HL-60 (cell line): ENCODE measurements around the gene USP17L28.
"Not testable (repeated sequence)": the region's sequence is repeated elsewhere in the genome, so short reads cannot be mapped to it uniquely, and the experiment has no call there.

ENCODE experiments used
- DNase-seq, 2 experiments: peaks; one replicate each; pipeline ENCODE4 v3.0.0-alpha.2; 2010 to 2020; ENCODE audit warnings: low read depth in 1 of 2, low spot score in 1 of 2
- H3K27ac ChIP-seq: fragments of 250-450 bp; sonication (Bioruptor Pico); replicated peaks from 2 replicates; pipeline ENCODE4 v1.5.1; 2020; ENCODE audit warnings: mild to moderate bottlenecking, moderate library complexity
- H3K27me3 ChIP-seq: fragments of 250-450 bp; sonication (Bioruptor Pico); 2 replicates; pipeline ENCODE4 v1.5.1; 2021; ENCODE audit warnings: mild to moderate bottlenecking, moderate library complexity; ENCODE audit not compliant: insufficient read depth, poor library complexity, severe bottlenecking
- H3K4me3 ChIP-seq: replicated peaks from 2 replicates; pipeline ENCODE4 v1.5.1; 2011; ENCODE audit warnings: mild to moderate bottlenecking, control low read depth, low read length; ENCODE audit not compliant: insufficient read depth
- long read RNA-seq: library from polyadenylated mRNA; unstranded; transcript quantifications from one replicate; pipeline ENCODE4 v2.0.0, GENCODE V29; 2020

USP17L28 gene, protein sequence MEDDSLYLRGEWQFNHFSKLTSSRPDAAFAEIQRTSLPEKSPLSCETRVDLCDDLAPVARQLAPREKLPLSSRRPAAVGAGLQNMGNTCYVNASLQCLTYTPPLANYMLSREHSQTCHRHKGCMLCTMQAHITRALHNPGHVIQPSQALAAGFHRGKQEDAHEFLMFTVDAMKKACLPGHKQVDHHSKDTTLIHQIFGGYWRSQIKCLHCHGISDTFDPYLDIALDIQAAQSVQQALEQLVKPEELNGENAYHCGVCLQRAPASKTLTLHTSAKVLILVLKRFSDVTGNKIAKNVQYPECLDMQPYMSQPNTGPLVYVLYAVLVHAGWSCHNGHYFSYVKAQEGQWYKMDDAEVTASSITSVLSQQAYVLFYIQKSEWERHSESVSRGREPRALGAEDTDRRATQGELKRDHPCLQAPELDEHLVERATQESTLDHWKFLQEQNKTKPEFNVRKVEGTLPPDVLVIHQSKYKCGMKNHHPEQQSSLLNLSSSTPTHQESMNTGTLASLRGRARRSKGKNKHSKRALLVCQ
- long read RNA-seq: 0 reads

DNA sequence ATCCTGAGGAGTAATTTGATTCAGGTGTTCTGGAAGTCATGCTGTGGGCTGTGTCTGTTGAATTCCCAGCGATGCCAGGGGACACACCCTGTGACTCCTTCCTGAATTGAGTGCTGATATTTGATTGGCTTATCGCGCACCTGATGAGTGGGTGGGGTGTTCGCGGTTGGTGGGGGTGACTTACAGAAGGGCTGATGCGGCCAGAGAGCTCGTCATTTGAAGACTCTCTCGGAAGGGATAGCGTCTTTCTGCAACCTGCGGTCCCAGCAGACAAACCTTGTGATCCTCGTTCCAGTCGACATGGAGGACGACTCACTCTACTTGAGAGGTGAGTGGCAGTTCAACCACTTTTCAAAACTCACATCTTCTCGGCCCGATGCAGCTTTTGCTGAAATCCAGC lies at the start of gene USP17L28:
TSS of gene USP17L28 (plus strand) at position 301 of the 400 bp plus-strand sequence. CDS start at position 301, 0 bp downstream.
- H3K27ac ChIP-seq, H3K4me3 ChIP-seq, H3K27me3 ChIP-seq, DNase-seq: not testable (repeated sequence)

GRCh38 chr4:9324191-9324590 lies 24.5 kb upstream of the USP17L28 start:
- H3K27ac ChIP-seq, H3K27me3 ChIP-seq, H3K4me3 ChIP-seq: not testable (repeated sequence)
- DNase-seq: peak in 1 of 2 experiments; percentile 2

DNA sequence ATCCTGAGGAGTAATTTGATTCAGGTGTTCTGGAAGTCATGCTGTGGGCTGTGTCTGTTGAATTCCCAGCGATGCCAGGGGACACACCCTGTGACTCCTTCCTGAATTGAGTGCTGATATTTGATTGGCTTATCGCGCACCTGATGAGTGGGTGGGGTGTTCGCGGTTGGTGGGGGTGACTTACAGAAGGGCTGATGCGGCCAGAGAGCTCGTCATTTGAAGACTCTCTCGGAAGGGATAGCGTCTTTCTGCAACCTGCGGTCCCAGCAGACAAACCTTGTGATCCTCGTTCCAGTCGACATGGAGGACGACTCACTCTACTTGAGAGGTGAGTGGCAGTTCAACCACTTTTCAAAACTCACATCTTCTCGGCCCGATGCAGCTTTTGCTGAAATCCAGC lies 23.8 kb upstream of the USP17L28 start, which contains the start of gene USP17L24:
TSS of gene USP17L24 (plus strand) at position 301 of the 400 bp plus-strand sequence. CDS start at position 301, 0 bp downstream.
- H3K27me3 ChIP-seq, H3K27ac ChIP-seq, DNase-seq, H3K4me3 ChIP-seq: not testable (repeated sequence)

GRCh38 chr4:9329611-9330010 lies 19.1 kb upstream of the USP17L28 start, which contains the start of gene USP17L25:
USP17L25 (plus strand) TSS chr4:9329911; CDS start chr4:9329911, 0 bp downstream.
- H3K27ac ChIP-seq, H3K4me3 ChIP-seq, DNase-seq, H3K27me3 ChIP-seq: not testable (repeated sequence)

- not testable (repeated sequence) for H3K27ac ChIP-seq, H3K4me3 ChIP-seq, DNase-seq, H3K27me3 ChIP-seq
Observed at GRCh38 chr4:9334358-9334757, 14.3 kb upstream of the USP17L28 start, which contains the start of gene USP17L26. USP17L26 (plus strand) TSS chr4:9334658; CDS start chr4:9334658, 0 bp downstream.

DNA sequence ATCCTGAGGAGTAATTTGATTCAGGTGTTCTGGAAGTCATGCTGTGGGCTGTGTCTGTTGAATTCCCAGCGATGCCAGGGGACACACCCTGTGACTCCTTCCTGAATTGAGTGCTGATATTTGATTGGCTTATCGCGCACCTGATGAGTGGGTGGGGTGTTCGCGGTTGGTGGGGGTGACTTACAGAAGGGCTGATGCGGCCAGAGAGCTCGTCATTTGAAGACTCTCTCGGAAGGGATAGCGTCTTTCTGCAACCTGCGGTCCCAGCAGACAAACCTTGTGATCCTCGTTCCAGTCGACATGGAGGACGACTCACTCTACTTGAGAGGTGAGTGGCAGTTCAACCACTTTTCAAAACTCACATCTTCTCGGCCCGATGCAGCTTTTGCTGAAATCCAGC lies 9.6 kb upstream of the USP17L28 start, which contains the start of gene USP17L5:
TSS of gene USP17L5 (plus strand) at position 301 of the 400 bp plus-strand sequence. CDS start at position 301, 0 bp downstream.
- not testable (repeated sequence) for H3K27me3 ChIP-seq, H3K4me3 ChIP-seq, DNase-seq, H3K27ac ChIP-seq

GRCh38 chr4:9343848-9344247 lies 4.8 kb upstream of the USP17L28 start, which contains the start of gene USP17L27:
USP17L27 (plus strand) TSS chr4:9344148; CDS start chr4:9344148, 0 bp downstream.
- not testable (repeated sequence) for DNase-seq, H3K27ac ChIP-seq, H3K27me3 ChIP-seq, H3K4me3 ChIP-seq

DNA sequence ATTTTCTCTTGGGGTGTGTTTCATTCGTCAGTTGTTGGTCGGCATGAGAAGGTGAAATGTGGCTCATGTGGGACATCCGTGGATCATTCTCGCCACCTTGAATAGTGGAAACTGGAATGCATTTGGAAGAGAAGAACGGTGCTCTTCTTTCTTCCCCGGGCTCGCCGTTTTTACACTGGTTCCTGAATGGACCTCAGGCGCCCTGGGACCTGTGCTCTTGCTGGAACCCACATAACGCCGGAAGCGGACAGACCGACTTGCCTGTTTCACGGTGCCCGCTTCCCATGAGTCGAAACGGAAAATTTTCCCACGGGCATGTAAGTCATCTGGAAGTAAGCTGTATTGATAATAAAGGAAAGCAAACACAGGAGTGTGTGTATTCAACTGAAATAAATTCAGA lies 2.2 kb downstream of the USP17L28 start:
- not testable (repeated sequence) for H3K4me3 ChIP-seq, H3K27ac ChIP-seq, DNase-seq, H3K27me3 ChIP-seq

DNA sequence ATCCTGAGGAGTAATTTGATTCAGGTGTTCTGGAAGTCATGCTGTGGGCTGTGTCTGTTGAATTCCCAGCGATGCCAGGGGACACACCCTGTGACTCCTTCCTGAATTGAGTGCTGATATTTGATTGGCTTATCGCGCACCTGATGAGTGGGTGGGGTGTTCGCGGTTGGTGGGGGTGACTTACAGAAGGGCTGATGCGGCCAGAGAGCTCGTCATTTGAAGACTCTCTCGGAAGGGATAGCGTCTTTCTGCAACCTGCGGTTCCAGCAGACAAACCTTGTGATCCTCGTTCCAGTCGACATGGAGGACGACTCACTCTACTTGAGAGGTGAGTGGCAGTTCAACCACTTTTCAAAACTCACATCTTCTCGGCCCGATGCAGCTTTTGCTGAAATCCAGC lies 4.6 kb downstream of the USP17L28 start, which contains the start of gene USP17L29:
TSS of gene USP17L29 (plus strand) at position 301 of the 400 bp plus-strand sequence. CDS start at position 301, 0 bp downstream.
- H3K4me3 ChIP-seq, H3K27me3 ChIP-seq, DNase-seq, H3K27ac ChIP-seq: not testable (repeated sequence)

- not testable (repeated sequence) for H3K4me3 ChIP-seq, H3K27ac ChIP-seq, DNase-seq, H3K27me3 ChIP-seq
Observed at GRCh38 chr4:9362829-9363228, 14.1 kb downstream of the USP17L28 start, which contains the start of gene USP17L30. USP17L30 (plus strand) TSS chr4:9363129; CDS start chr4:9363129, 0 bp downstream.

DNA sequence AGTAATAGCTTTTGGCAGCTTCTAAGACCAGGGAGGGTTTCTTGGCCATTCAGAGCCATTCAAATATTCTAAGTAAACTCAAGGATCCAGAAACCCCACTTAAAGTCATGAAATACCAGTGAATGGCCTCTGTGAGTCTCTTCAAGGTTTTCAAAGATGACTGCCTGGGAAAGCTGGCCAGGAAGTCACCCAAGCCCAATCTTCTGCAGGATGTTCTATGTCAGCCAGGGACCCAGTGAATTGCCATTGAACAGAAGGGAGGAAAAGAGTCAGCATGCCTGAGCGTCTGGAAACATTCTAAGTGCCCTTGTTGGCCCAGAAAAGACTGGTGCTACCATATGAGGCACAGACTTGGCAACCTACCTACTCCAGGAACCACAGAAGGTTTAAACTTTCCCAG lies 31.2 kb downstream of the USP17L28 start:
- H3K4me3 ChIP-seq, DNase-seq, H3K27ac ChIP-seq, H3K27me3 ChIP-seq: not testable (repeated sequence)

DNA sequence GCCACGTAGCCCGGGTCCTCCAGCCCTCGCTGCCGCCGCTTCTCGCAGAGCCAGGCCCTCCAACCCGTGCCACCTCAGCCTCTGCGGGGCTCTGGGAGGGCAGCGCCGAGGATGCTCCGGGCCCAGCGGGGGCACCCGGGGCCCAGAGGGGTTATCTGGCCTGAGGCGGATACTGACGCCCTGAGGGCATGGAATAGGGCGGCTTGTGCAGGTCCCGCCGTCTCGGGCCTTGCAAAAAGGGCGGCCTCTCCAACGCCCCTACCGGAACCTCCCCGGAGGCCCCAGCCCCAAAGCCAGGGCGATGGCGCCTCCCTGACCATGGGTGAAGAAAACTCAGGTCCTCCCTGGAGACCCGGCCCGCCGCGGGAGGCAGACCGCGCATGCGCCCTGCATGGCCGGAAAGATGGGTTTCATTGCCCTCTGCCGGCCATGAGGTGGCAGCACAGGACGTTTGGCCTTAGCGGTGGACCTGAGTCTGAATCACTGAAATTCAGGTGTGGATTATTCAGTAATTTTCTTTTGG lies 32.4 kb downstream of the USP17L28 start:
- not testable (repeated sequence) for H3K27ac ChIP-seq, H3K27me3 ChIP-seq
- peak in 1 of 2 experiments; percentile 50 for DNase-seq
- H3K4me3 ChIP-seq: peak overlapping the region; percentile 40
